Measurements from ENCODE around the gene LNX1.

DNA sequence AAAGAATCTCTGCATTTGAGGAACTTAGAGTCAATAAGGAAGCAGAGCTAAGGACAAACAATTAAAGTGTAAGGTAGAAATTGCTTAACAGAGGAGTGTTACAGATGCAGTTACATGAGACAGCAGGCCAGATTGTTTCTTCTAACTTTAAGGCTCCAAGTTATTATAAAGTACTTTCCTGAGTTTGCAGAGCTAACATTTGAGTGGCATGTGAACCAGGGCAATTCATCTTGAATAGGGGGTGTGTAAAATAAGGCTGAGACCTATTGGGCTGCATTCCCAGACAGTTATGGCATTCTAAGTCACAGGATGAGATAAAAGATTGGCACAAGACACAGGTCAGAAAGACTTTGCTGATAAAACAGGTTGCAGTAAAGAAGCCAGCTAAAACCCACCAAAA, 7.6 kb upstream of the LNX1 start:
- TF ChIP-seq, protein P1, sequence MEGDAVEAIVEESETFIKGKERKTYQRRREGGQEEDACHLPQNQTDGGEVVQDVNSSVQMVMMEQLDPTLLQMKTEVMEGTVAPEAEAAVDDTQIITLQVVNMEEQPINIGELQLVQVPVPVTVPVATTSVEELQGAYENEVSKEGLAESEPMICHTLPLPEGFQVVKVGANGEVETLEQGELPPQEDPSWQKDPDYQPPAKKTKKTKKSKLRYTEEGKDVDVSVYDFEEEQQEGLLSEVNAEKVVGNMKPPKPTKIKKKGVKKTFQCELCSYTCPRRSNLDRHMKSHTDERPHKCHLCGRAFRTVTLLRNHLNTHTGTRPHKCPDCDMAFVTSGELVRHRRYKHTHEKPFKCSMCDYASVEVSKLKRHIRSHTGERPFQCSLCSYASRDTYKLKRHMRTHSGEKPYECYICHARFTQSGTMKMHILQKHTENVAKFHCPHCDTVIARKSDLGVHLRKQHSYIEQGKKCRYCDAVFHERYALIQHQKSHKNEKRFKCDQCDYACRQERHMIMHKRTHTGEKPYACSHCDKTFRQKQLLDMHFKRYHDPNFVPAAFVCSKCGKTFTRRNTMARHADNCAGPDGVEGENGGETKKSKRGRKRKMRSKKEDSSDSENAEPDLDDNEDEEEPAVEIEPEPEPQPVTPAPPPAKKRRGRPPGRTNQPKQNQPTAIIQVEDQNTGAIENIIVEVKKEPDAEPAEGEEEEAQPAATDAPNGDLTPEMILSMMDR (IDR thresholded peaks at IDR 0.05) = no peak
- no peak for TF ChIP-seq POLR2A (IDR thresholded peaks at IDR 0.05)

All from tibial nerve (tissue), 3 donors.